ENCODE results near the gene NUFIP2.
A peak's percentile ranks its signal among the peaks of the same experiment; 100 is the strongest.
"Not testable (repeated sequence)": the region's sequence is repeated elsewhere in the genome, so short reads cannot be mapped to it uniquely, and the experiment has no call there.

Gene NUFIP2, protein sequence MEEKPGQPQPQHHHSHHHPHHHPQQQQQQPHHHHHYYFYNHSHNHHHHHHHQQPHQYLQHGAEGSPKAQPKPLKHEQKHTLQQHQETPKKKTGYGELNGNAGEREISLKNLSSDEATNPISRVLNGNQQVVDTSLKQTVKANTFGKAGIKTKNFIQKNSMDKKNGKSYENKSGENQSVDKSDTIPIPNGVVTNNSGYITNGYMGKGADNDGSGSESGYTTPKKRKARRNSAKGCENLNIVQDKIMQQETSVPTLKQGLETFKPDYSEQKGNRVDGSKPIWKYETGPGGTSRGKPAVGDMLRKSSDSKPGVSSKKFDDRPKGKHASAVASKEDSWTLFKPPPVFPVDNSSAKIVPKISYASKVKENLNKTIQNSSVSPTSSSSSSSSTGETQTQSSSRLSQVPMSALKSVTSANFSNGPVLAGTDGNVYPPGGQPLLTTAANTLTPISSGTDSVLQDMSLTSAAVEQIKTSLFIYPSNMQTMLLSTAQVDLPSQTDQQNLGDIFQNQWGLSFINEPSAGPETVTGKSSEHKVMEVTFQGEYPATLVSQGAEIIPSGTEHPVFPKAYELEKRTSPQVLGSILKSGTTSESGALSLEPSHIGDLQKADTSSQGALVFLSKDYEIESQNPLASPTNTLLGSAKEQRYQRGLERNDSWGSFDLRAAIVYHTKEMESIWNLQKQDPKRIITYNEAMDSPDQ

DNA sequence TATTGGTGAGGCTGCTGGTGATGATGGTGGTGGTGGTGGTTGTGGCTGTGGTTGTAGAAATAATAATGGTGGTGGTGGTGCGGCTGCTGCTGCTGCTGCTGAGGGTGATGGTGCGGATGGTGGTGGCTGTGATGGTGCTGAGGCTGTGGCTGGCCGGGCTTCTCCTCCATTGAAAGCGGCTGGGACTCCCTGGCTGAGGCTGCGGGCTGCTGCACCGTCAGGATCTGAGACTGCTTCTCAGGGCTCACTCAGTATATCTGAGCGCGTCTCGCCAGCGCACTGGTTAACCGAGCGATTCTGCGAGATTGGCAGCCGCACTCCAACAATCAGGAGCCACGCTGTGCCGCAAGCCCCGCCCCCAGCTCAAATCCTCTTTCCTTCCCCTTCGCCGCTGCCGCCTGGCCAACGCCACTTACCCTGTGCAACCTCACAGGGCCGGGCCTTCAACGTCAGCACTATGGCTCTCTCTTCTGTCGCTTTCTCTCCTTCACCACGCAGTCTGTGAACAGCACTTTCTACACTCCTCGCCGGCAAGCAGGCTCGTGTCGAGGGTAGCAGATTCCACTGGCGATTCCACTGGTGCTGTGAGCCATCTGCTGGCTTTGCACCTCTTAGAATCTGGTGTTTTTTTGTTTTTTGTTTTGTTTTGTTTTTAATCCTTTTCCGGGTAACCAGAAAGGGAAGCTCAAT lies at the start of gene NUFIP2:
Gene NUFIP2 (minus strand): TSS at position 259 of the 690 bp plus-strand sequence. CDS start 89 bp downstream, at position 170.
- DNase-seq: peak; percentile 96

DNA sequence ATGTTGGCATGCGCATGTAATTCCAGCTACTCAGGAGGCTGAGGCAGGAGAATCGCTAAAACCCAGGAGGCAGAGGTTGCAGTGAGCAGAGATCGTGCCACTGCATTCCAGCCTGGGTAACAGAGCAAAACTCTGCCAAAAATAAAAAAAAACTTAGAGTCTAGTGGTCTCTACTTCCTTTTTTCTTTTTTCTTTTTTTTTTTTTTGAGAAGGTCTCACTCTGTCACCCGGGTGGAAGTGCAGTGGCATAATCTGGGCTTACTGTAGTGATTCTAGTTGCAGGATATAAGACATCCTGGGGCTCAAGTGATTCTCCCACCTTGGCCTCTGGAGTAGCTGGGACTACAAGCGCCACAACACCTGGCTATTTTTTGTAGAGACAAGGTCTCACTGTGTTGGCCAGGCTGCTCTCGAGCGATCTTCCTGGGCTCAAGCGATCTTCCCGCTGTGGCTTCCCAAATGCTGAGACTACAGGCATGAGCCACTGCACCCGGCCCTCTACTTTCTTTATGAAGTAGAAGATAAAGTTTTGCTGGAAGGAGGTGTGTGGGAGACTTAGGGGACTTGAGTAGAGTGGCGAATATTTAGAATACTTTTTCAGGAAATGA lies 48.3 kb upstream of the NUFIP2 start:
- DNase-seq: peak; percentile 48

DNA sequence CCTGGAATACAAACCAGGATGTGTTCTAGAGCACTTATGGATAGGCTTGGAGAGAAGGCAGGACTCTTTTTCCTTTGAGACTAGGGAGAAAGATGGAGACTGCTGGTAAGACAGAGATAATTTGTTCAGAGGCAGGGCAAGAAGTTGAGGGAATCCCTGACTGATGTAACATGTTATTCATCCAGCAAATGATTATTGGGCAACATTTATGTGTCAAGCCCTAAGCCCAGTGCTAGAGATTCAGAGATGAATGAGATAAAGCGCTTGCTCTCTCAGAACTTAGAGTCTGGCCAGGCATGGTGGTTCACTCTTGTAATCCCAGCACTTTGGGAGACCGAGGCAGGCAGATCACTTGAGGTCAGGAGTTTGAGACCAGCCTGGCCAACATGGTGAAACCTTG lies 47.8 kb upstream of the NUFIP2 start:
- DNase-seq: peak; percentile 50

DNA sequence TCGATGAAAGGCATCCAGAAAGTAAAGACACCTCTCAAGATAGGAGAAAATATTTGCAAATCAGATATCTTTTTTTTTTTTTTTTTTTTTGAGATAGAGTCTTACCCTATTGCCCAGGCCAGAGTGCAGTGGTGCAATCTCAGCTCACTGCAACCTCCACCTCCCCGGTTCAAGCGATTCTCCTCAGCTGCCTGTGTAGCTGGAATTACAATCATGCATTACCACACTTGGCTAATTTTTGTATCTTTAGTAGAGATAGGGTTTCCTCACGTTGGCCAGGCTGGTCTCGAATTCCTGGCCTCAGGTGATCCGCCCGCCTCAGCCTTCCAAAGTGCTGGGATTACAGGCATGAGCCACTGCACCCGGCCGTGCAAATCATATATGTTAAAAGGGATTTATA lies 45.1 kb upstream of the NUFIP2 start:
- DNase-seq: not testable (repeated sequence)

DNA sequence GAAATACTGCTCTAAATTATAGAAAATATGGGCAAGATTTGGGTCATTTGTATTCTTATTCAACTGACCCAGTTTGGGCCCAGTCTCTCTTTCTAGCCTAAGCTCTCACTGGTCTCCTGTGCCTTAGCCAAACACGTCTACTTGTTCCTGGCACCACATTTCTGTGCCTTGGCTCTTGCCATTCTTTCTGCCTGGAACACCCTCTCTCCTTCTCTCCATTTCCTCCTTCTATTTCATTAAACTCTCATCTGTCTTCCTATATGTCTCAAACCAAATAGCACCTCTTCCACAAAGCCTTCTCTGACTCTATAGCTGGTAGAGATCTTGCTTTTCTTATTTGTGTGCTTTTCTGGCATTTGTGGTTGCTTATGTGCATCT lies 37.7 kb upstream of the NUFIP2 start:
- DNase-seq: no peak

DNA sequence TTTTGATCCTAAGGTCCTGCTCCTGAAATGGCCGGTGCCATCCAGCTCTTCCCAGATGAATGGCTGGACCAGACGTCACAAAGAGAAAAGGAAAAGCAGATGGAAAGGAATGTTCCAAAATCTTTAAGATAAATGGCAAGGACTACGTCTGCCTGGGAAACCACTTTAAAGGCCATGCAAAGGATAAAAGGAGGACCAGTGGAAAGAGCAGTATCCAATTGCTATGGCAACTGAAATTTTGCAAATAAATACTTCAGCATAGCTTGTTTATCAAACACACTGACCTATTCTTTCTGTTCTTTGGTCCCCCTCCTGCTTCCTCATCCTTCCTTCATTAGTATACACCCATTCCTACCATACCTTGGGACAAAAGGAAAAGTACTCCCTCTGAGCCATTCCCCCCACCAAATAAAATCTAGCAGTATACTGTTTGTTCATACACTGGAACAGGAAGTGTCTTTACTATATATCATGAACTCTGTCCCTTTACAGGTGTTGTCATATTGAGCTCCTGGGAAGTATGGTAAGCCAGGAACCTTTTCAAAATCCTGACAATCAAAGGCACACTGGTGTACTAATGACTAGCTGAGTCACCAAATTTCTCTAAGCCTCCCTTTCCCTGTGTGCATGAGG lies 37.2 kb upstream of the NUFIP2 start:
- DNase-seq: no peak

DNA sequence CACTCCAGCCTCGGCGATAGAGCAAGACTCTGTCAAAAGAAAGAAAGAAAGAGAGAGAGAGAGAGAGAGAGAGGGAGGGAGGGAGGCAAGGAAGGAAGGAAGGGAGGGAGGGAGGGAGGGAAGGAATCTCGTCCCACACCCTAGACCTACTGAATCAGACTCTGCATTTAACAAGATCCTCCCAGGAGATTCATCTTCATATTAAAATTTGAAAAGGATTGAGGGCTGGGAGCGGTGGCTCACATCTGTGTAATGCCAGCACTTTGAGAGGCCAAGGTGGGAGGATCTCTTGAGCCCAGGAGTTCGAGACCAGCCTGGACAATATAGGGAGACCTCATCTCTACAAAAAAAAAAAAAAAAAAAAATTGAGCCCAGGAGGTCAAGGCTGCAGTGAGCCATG lies 33.5 kb upstream of the NUFIP2 start:
- DNase-seq: no peak

DNA sequence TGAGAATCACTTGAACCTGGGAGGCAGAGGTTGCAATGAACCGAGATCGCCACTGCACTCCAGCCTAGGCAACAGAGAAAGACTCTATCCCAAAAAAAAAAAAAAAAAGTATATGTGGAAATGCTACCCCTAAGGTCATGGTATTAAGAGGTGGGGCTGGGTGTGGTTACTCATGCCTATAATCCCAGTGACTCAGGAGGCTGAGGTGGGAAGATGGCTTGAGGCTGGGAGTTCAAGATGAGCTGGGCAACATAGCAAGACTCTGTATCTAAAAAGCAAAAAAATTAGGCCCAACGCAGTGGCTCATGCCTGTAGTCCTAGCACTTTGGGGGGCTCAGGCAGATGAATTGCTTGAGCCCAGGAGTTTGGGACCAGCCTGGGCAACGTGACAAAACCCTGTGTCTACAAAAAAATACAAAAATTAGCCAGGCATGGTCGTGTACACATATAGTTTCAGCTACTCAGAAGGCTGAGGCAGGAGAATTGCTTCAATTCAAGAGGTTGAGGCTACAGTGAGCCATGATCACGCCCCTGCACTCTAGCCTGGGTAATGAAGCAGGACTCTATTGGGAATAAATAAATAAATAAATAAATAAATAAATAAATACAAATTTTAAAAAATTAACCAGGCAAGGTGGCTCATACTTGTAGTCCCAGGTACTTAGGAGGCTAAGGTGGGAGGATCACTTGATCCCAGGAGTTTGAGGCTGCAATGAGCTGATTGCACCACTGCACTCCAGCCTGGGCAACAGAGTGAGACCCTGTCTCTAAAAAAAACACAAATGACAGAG lies 32.3 kb upstream of the NUFIP2 start:
- no peak for DNase-seq

DNA sequence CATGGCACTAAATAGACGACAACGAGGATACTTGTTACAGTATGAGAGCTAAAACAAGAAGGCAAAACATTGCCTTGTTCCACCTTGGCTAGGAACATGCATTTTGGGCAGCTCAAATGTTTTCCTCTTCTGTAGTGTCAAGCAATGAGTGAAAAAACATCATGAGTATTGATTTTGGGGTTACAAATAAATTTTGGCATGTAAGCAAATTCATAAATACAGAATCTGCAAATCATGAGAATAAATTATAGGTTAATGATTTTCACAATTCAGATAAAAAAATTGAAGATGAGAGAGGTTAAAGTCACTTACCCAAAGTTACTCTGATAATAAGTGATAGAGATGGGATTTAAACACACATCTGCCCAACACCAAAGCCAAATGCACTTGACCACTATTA lies 28.4 kb upstream of the NUFIP2 start:
- DNase-seq: no peak

DNA sequence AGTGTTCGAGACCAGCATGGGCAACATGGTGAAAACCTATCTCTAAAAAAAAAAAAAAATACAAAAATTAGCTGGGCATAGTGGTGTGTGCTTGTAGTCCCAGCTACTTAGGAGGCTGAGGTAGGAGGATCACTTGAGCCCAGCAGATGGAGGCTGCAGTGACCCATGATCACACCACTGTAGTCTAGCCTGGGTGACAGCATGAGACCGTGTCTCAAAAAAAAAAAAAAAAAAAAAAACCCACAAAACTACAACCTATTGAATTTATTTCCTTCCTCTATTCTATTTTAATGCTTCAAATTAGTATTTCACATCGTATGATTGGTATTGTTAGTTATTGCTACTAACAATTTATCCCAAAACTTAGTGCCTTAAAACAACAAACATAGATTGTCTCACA lies 9.4 kb upstream of the NUFIP2 start:
- DNase-seq: no peak

DNA sequence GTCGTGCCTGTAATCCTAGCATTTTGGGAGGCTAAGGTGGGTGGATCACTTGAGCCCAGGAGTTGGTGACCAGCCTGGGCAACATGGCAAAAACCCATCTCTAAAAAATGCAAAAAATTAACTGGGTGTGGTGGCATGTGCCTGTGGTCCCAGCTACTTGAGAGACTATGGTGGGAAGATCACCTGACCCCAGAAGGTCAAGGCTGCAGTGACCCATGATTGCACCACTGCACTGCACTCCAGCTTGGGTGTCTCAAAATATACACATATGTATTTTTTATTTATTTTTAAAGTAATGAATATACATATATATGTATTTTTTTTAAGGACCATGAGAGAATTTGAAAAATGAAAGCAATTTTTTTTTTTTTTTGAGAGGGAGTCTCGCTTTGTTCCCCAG lies 5.1 kb upstream of the NUFIP2 start:
- DNase-seq: no peak

DNA sequence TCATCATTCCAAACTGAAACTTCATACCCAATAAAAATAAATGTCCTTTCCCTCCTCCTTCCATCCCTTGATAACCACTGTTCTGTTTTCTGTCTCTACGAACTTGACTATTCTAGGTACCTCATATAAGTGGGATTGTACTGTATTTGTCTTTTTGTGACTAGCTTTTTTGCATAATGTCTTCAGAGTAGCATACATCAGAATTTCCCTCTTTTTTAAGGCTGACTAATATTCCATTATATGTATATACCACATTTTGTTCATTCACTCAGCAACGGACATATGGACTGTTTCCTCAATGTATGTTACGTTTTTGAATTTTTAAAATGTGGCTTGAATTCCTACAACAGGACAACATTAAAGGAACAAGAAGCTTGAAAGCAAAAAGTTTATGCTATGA lies 1.5 kb upstream of the NUFIP2 start:
- no peak for DNase-seq

DNA sequence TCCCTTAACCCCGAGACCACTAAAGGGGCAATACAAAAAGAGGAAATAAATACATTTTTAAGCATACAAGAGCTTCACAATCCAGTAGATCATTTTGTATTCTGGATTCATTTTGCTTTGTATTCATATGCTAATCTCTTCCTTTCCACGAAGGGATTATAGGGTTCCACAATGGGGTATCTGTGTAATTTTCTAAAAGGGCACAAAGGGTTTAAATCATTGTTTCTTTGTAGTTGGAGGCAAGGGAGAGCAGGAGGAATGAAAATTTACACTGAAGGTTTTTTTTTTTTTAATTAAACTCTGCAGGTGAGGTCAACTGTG lies 592 bp upstream of the NUFIP2 start:
- DNase-seq: no peak

DNA sequence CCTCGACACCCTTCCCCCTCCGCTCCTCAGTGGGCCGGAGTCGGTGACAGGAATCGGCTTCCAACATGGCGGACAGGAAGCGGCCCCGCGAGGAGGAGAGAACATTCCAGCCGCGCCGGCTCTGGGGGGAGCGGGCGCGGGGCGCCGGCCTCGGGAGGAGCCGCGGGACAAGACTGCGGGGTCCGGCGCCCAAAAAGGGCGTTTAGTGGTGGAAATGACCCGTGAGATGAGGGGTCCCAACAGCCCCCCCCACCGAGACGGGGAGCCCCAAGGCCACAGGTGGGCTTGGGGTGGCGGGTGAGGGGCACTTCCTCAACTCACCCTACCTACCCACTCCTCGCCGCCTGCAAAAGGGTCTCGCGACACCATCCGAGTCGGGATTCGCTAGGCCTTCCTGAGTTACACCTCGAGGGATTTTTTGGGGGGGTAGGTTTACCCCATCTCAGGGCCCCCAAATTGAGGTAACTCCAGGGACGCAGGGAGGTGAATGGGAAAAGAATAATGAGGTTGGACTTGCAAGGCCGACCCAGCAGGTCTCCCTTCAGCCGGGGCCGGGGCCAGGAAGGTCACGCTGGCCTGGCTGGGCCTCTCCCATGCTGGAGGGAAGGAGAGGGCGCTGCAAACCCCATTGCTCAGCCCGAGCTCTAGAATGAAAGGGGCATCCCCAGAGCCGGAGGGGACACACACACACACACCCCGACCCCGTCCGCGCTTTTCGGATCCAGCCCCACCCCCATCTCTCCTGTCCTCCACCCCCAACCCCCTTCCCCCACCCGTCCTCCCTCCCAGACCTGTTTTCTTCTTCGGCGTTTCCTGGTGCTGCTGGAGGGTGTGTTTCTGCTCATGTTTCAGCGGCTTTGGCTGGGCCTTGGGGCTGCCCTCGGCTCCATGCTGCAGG lies 707 bp downstream of the NUFIP2 start:
- DNase-seq: no peak

DNA sequence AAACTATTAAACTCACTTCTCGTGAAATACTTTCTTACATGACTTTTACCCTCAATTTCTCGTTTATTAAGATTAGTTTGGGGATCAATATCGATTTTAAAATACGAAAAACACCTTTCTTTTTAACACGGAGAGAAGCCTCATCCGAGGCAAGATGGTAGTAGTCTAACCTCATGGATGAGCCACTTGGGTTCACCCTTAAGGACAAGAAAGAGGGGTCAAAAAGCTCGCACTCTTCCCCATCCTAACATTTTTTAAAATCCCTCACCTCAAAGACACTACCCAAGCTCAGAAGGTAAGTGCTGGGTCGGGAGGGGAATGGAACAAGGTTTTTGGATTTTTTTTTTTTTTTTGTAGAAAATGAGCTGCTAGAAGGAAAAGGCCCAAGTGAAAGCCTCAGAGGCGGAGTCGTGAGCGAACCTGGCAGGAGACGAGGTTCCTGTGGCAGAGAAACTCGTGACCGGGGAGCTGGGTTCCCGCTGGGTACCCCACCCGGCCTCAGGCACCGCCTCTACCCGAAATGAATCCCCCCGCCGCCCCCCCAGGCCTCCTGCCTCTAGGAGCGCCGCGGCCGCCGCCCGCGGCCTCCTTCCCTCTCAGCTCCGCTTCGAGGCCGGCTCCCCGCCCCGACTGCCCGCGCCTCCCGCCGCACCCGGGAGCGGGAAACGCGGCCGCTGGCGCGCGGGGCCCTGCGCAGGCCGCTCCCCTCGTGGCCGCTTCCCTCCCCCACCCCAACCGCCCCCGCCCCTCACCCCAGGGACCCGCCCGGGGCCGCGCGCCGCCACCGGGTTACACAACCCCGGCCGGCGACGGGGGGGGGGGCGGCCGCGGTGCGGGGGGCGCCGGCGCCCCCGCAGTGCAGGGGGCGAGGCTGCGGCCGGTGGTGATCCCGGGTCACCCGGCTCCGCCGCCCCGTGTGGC lies 1.6 kb downstream of the NUFIP2 start:
- DNase-seq: no peak

DNA sequence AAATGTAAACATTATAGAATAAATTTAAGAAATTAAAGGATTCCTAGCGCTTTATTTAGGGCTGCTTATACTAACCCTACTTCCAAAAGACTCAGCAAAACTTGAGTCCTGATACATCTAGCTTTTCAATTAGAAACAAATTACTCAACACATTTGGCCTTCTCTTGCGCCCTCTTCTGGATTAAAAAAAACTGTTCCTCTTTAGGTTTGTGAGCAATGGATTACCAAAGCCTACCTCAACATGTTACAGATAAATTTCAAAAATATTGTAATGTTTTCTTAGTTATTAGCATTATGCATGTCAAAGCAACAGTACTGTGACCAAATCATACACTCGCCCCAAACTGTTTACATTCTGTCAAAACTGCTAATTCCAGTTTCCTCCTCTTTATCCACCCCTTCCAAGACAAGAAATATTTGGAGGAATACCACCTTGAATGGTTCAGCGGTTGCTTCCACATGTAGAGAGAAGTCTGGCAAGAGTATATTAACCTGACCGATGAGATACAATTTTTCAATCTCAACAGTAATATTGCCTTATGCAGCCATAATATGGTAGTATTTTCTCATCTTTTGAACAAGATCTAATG lies 2.7 kb downstream of the NUFIP2 start:
- peak; percentile 61 for DNase-seq

DNA sequence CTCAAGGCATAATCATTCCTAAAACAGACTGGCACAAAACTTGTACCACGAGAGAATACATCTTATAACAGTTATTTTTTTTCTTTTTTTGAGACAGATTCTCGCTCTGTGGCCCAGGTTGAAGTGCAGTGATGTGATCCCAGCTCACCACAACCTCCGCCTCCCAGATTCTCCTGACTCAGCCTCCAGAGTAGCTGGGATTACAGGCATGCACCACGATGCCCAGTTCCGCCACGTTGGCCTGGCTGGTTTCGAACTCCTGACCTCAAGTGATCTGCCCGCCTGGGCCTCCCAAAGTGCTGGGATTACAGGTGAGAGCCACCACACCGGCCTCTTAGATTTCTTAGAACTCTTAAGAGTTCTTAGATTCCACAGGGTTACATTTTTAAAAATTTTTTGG lies 4.1 kb downstream of the NUFIP2 start:
- no peak for DNase-seq

DNA sequence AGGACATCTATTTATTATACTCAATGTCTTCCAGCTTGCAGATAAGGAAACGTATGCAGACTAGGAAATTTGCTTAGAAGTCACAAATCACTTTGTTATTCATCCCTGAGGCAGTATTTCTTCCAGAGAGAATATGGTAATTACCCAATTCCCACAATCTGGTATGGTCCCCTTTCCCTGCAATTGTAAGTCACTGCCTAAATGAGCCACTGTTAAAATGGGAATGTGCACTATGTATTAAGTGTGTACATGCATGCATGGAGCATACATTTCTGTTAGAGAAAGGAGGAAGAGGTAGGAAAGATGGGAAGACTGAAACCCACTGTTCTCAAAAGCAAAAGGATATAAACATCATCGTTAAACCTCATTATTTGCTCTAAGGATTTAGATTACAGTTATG lies 10.0 kb downstream of the NUFIP2 start:
- no peak for DNase-seq

DNA sequence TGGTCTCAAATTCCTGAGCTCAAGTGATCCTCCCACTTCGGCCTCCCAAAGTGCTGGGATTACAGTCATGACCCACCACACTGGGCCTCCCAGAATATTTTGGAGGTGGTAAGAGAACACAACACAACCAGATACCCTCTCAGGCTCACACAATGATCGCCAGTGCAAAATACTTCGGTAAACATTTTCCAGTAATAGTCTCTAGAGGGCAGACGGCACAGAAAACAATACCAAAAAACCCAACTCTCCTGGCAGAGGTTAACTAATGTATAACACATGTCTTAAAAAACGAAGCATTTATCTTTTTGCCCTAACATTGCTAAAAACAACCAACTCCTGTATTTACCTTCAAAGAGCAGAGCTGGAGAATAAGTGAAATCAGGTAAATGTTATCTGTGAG lies 10.5 kb downstream of the NUFIP2 start:
- no peak for DNase-seq
